Lower leg skin (tissue), 4 donors: Measurements from ENCODE around the gene ANKRD53. TPM values are rescaled to one million over a fixed set of nuclear protein-coding genes. Genes with fewer than 3 reads are reported as not detected.

Experiments
- DNase-seq, 2 donors: peaks; one replicate each; pipeline ENCODE4 v3.0.0-alpha.2; 2019; ENCODE audit warnings: low spot score in 2 of 2
- H3K4me3 ChIP-seq: fragments of 200-600 bp; sonication (generic); 2 replicates; pipeline ENCODE4 v1.5.1; 2017; ENCODE audit warnings: mild to moderate bottlenecking, low read depth; ENCODE audit not compliant: poor library complexity, severe bottlenecking
- CTCF ChIP-seq, 3 donors: fragments of 450-650 bp; IDR thresholded peaks; one replicate each; pipeline ENCODE4 v1.5.1; 2016; ENCODE audit warnings: antibody characterized with exemption in 3 of 3, mild to moderate bottlenecking in 3 of 3, moderate library complexity in 2 of 3
- POLR2A ChIP-seq, 2 donors: fragments of 450-650 bp; IDR thresholded peaks; one replicate each; pipeline ENCODE4 v1.6.1; 2016 to 2017; ENCODE audit warnings: antibody characterized with exemption in 2 of 2, mild to moderate bottlenecking in 1 of 2, moderate library complexity in 1 of 2
- WGBS, 2 donors: methylation state at CpG; one replicate each; pipeline ENCODE4 v1.1.5; 2018; 5-methylcytosine and 5-hydroxymethylcytosine counted together
- intact Hi-C: fragments of 100-400 bp; cut with DNase I; formaldehyde crosslinking; loops from one replicate; pipeline ENCODE4 v1.15.0; 2023; ENCODE audit warnings: low total_unique reads
- total RNA-seq, 4 donors: library from RNA; depleted of rRNA; stranded (reverse); fragments of >200 nt; gene quantifications; one replicate each; pipeline ENCODE4 v1.1.0, GENCODE V29; 2016

The ANKRD53 gene
- total RNA-seq, 4 donors from 2014 or later: 0.27 to 1.3 (median 0.84) TPM; not detected in 1

- 67 to 72% methylated on average over 4 of the region's 4 CpGs for WGBS, 2 donors
- H3K4me3 ChIP-seq: no peak overlapping the region
- TF ChIP-seq CTCF (IDR thresholded peaks at IDR 0.05) (no peak), POLR2A (IDR thresholded peaks at IDR 0.05) (no peak)
- intact Hi-C loops: no loop called here
- DNase-seq: no peak
Measured at GRCh38 chr2:70967189-70967588, 11.2 kb upstream of the ANKRD53 start.

GRCh38 chr2:70974592-70974991 lies 3.8 kb upstream of the ANKRD53 start:
- DNase-seq: peak in 1 of 2 donors; percentile 75
- TF ChIP-seq POLR2A (IDR thresholded peaks at IDR 0.05) (no peak), CTCF (IDR thresholded peaks at IDR 0.05) (no peak)
- intact Hi-C loops: no loop called here
- H3K4me3 ChIP-seq: no peak overlapping the region
- 84 to 93% methylated on average over 3 of the region's 3 CpGs for WGBS, 2 donors

GRCh38 chr2:70975237-70975636 lies 3.2 kb upstream of the ANKRD53 start:
- intact Hi-C loops: no loop called here
- WGBS, 2 donors: 86 to 93% methylated on average over 2 of the region's 2 CpGs
- DNase-seq: peak in 1 of 2 donors; percentile 52
- H3K4me3 ChIP-seq: no peak overlapping the region
- no peak for TF ChIP-seq CTCF (IDR thresholded peaks at IDR 0.05)
- TF ChIP-seq POLR2A (IDR thresholded peaks at IDR 0.05): no peak

GRCh38 chr2:70977605-70978205 lies 725 bp upstream of the ANKRD53 start:
- peak; percentile 59 to 90 for DNase-seq
- 16% methylated on average over 14 of the region's 14 CpGs for WGBS, 2 donors
- intact Hi-C loops: no loop called here
- TF ChIP-seq POLR2A (IDR thresholded peaks at IDR 0.05) (no peak), CTCF (IDR thresholded peaks at IDR 0.05) (no peak)
- no peak overlapping the region for H3K4me3 ChIP-seq

- intact Hi-C loops: no loop called here
- WGBS, 2 donors: 45 to 68% methylated on average over 7 to 13 of the region's 19 CpGs
Measured at GRCh38 chr2:70979180-70979488, 704 bp downstream of the ANKRD53 start.

More at GRCh38 chr2:70979180-70979488, 704 bp downstream of the ANKRD53 start:
- H3K4me3 ChIP-seq: peak overlapping the region; percentile 45
- no peak for DNase-seq
- TF ChIP-seq CTCF (IDR thresholded peaks at IDR 0.05) (no peak), POLR2A (IDR thresholded peaks at IDR 0.05) (no peak)
